ENCODE data around the gene PHF21A.
"Not testable (repeated sequence)": the region's sequence is repeated elsewhere in the genome, so short reads cannot be mapped to it uniquely, and the experiment has no call there.

Gene PHF21A

GRCh38 chr11:45902452-45903380 is 218.5 kb downstream of the PHF21A start:
- no peak for DNase-seq (ENCODE audit: low read depth)

- no peak for DNase-seq (ENCODE audit: low read depth)
Observed at GRCh38 chr11:45901626-45902025, 219.6 kb downstream of the PHF21A start.

GRCh38 chr11:45900916-45901617 is 220.2 kb downstream of the PHF21A start:
- no peak for DNase-seq (ENCODE audit: low read depth)

GRCh38 chr11:45900175-45900800 is 221.0 kb downstream of the PHF21A start:
- not testable (repeated sequence) for DNase-seq (ENCODE audit: low read depth)

GRCh38 chr11:45899448-45900174 is 221.6 kb downstream of the PHF21A start:
- DNase-seq (ENCODE audit: low read depth): peak; percentile 80

GRCh38 chr11:45899086-45899447 is 222.2 kb downstream of the PHF21A start:
- no peak for DNase-seq (ENCODE audit: low read depth)

- DNase-seq (ENCODE audit: low read depth): no peak
Observed at GRCh38 chr11:45897556-45897955, 223.7 kb downstream of the PHF21A start.

GRCh38 chr11:45896422-45896984 is 224.8 kb downstream of the PHF21A start:
- DNase-seq (ENCODE audit: low read depth): no peak

- DNase-seq (ENCODE audit: low read depth): no peak
Observed at GRCh38 chr11:45895553-45896259, 225.5 kb downstream of the PHF21A start.

GRCh38 chr11:45894555-45895247 is 226.6 kb downstream of the PHF21A start:
- no peak for DNase-seq (ENCODE audit: low read depth)

GRCh38 chr11:45892856-45893255 is 228.4 kb downstream of the PHF21A start:
- DNase-seq (ENCODE audit: low read depth): no peak

GRCh38 chr11:45890886-45891550 is 230.2 kb downstream of the PHF21A start:
- no peak for DNase-seq (ENCODE audit: low read depth)

GRCh38 chr11:45889966-45890365 is 231.3 kb downstream of the PHF21A start:
- no peak for DNase-seq (ENCODE audit: low read depth)

- DNase-seq (ENCODE audit: low read depth): no peak
Observed at GRCh38 chr11:45889555-45889954, 231.7 kb downstream of the PHF21A start.

GRCh38 chr11:45887587-45887986 is 233.7 kb downstream of the PHF21A start:
- DNase-seq (ENCODE audit: low read depth): no peak

- DNase-seq (ENCODE audit: low read depth): no peak
Observed at GRCh38 chr11:45886816-45887520, 234.3 kb downstream of the PHF21A start.

GRCh38 chr11:45885921-45886721 is 235.1 kb downstream of the PHF21A start:
- no peak for DNase-seq (ENCODE audit: low read depth)

GRCh38 chr11:45885274-45885920 is 235.9 kb downstream of the PHF21A start, which contains the start of gene MAPK8IP1:
Gene MAPK8IP1, plus strand, starts transcription at chr11:45885651. Its CDS starts 170 bp downstream, at chr11:45885821.
- no peak for DNase-seq (ENCODE audit: low read depth)
